Skeletal muscle cell (primary cell): ENCODE results near the gene TRIM54.

Source experiments
- DNase-seq: peaks from one replicate; pipeline ENCODE4 v3.0.0-alpha.2; 2010; ENCODE audit warnings: low read depth
- H3K4me3 ChIP-seq: 2 replicates; pipeline ENCODE4 v1.5.1; 2011; ENCODE audit warnings: low read depth, mild to moderate bottlenecking, control low read depth, low read length, moderate library complexity

The TRIM54 gene

GRCh38 chr2:27281855-27282559 lies at the start of gene TRIM54:
Gene TRIM54 (plus strand): TSS chr2:27282429. CDS start chr2:27282732, 303 bp downstream.
- H3K4me3 ChIP-seq: no peak within 1 kb of the TSS
- DNase-seq: no peak

- no peak overlapping the region for H3K4me3 ChIP-seq
- DNase-seq: no peak
Observed at GRCh38 chr2:27233341-27233740, 48.9 kb upstream of the TRIM54 start.

GRCh38 chr2:27236136-27236535 lies 46.1 kb upstream of the TRIM54 start:
- no peak overlapping the region for H3K4me3 ChIP-seq
- no peak for DNase-seq

DNA sequence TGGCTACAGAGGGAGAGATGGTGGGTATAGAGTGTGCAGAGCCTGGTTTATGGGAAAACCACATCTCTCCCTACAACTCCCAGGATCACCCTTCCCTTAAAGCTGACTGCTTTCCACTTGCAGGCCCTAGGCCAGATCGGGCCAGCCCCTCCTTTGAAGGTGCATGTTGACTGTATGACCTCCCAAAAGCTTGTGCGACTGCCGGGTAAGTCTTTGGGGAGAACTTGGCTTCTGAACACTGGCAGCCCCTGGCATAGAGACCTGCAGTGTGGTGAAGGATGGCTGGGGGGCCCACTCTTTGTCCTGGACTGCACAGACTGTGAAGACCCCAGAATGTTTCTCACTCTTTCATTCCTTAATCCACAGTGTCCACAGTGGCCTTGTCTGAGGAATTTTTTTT lies 45.6 kb upstream of the TRIM54 start:
- DNase-seq: no peak
- no peak overlapping the region for H3K4me3 ChIP-seq

DNA sequence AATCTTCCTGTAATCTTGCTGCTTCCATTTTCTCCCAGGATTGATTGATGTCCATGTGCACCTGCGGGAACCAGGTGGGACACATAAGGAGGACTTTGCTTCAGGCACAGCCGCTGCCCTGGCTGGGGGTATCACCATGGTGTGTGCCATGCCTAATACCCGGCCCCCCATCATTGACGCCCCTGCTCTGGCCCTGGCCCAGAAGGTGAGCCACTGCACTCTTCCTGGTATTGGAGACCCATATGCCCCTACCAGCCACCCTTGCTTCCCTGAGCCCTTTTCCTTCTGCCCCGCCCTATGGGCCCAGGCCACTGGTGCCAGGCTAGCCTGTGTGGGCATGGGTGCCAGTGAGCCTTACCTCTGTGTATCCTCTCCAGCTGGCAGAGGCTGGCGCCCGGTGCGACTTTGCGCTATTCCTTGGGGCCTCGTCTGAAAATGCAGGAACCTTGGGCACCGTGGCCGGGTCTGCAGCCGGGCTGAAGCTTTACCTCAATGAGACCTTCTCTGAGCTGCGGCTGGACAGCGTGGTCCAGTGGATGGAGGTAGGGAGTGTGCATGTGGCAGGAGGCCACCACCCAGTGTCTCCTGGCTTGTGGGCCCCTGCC lies 44.8 kb upstream of the TRIM54 start:
- no peak for DNase-seq
- no peak overlapping the region for H3K4me3 ChIP-seq

- no peak overlapping the region for H3K4me3 ChIP-seq
- no peak for DNase-seq
Observed at GRCh38 chr2:27238976-27239375, 43.3 kb upstream of the TRIM54 start.

DNA sequence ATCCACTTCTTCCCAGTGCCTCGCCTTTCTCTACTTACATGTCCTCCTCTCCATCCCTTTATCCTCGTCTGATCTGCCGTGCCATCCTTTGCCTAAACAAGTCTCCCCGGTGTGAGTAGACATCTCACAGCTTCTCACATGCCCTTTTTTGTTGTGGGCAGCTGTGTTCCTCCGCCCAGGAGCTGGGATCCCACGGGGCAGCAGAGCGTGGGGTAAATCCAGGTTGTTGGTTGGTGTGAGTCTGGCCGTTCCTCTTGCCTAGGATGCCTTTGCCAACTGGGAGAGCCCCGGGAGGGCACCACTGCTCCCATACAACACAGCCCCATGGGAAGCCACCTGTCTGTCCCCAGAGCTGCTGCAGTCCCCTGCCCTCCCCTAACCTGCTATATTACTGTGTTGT lies 41.8 kb upstream of the TRIM54 start:
- no peak for DNase-seq
- no peak overlapping the region for H3K4me3 ChIP-seq

GRCh38 chr2:27241761-27242613 lies 40.2 kb upstream of the TRIM54 start:
- DNase-seq: no peak
- H3K4me3 ChIP-seq: no peak overlapping the region

GRCh38 chr2:27242614-27242951 lies 39.6 kb upstream of the TRIM54 start:
- DNase-seq: no peak
- no peak overlapping the region for H3K4me3 ChIP-seq

GRCh38 chr2:27243391-27244130 lies 38.7 kb upstream of the TRIM54 start:
- no peak for DNase-seq

GRCh38 chr2:27245116-27245515 lies 37.1 kb upstream of the TRIM54 start:
- no peak for DNase-seq
- H3K4me3 ChIP-seq: no peak overlapping the region

More at GRCh38 chr2:27243391-27244130, 38.7 kb upstream of the TRIM54 start:
- H3K4me3 ChIP-seq: no peak overlapping the region

GRCh38 chr2:27245626-27246025 lies 36.6 kb upstream of the TRIM54 start:
- H3K4me3 ChIP-seq: no peak overlapping the region
- DNase-seq: no peak

DNA sequence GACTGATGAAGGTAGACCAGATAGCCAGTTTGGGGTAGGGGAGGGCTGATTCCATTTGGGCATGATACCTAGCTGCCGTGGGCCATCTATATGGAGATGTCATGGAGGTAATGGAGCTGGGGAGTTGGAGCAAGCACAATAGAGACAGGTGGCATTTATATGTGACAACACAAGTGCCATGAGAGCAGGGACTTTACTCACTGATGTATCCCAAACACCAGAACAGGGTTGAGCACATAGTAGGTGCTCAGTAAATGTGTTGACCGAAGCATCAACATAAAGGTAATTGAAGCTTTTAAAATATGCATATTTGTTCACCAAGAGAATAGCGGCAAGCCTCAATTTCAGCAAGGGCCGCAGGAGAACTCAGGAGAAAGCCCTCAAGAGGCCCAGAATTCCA lies 34.3 kb upstream of the TRIM54 start:
- H3K4me3 ChIP-seq: no peak overlapping the region
- no peak for DNase-seq

GRCh38 chr2:27249159-27249890 lies 32.9 kb upstream of the TRIM54 start:
- H3K4me3 ChIP-seq: no peak overlapping the region
- no peak for DNase-seq

DNA sequence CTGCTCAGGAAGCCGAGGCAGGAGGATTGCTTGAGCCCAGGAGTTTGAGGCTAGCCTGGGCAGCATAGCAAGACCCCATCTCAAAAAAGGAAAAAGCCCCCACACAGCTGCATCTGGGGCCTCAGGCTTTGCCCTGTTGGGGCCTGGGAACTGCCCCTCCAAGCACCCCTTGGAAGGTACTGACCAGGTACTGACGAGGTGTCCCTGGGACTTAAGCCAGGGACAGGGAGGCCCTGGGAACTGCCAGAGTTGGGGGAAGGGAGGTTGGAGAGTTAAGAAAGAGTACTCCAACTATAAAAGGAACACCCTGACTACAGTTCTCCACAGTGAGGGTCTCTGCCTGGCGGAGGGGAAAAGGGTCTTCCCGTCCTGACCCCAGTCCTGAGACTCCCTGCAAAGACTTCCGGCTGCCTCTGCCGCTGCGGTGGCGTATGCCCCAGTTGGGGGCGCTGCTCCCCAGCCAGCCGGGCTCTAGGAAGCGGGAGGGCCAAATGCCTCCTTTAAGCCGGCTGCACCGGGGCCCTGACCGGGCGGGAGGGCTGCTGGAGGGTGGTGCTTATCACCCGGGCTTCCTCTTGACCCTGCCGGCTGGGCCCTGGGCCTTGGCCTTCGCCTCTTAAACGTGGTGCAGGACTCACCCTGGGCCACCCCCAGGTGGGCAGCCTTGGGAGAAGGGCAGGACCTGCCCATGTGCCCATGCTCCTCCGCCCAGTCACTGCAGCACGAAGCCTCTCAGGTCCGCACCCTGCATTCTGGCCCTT lies 32.2 kb upstream of the TRIM54 start:
- no peak overlapping the region for H3K4me3 ChIP-seq
- no peak for DNase-seq

GRCh38 chr2:27250652-27251379 lies 31.4 kb upstream of the TRIM54 start:
- no peak for DNase-seq
- no peak overlapping the region for H3K4me3 ChIP-seq

GRCh38 chr2:27251766-27252165 lies 30.5 kb upstream of the TRIM54 start:
- H3K4me3 ChIP-seq: no peak overlapping the region
- DNase-seq: no peak

- no peak for DNase-seq
- H3K4me3 ChIP-seq: no peak overlapping the region
Observed at GRCh38 chr2:27255187-27255586, 27.0 kb upstream of the TRIM54 start.
